Liver (tissue), 9 donors: ENCODE data around the gene M1AP. TPM values are rescaled to one million over a fixed set of nuclear protein-coding genes. Genes with fewer than 3 reads are reported as not detected.

Experiments
- DNase-seq: peaks from one replicate; pipeline ENCODE4 v3.0.0-alpha.2; 2017; ENCODE audit warnings: low spot score
- H3K27ac ChIP-seq, 2 donors: one replicate each; pipeline ENCODE4 v1.7.0; 2013; ENCODE audit warnings: inconsistent platforms in 2 of 2, low read length in 2 of 2, control low read depth in 1 of 2, low read depth in 1 of 2, mild to moderate bottlenecking in 1 of 2
- H3K27me3 ChIP-seq, 4 donors: one replicate each; pipeline versions ENCODE4 v1.6.1 to v1.7.0; 2013; ENCODE audit warnings: low read length in 3 of 4, inconsistent platforms in 1 of 4, mild to moderate bottlenecking in 1 of 4, moderate library complexity in 1 of 4; ENCODE audit not compliant: control insufficient read depth in 4 of 4, insufficient read depth in 4 of 4
- H3K36me3 ChIP-seq, 4 donors: one replicate each; pipeline versions ENCODE4 v1.6.1 to v1.7.0; 2013; ENCODE audit warnings: low read length in 3 of 4, mild to moderate bottlenecking in 3 of 4, low read depth in 1 of 4, moderate library complexity in 1 of 4; ENCODE audit not compliant: control insufficient read depth in 4 of 4, insufficient read depth in 3 of 4
- H3K4me1 ChIP-seq, 4 donors: one replicate each; pipeline versions ENCODE4 v1.6.1 to v1.7.0; 2013; ENCODE audit warnings: low read length in 3 of 4, mild to moderate bottlenecking in 3 of 4, moderate library complexity in 1 of 4; ENCODE audit not compliant: control insufficient read depth in 4 of 4, insufficient read depth in 4 of 4
- H3K4me3 ChIP-seq, 3 donors: one replicate each; pipeline versions ENCODE4 v1.6.1 to v1.7.0; 2013; ENCODE audit warnings: low read length in 3 of 3, control low read depth in 1 of 3, low read depth in 1 of 3, mild to moderate bottlenecking in 1 of 3
- H3K9ac ChIP-seq, 2 donors: one replicate each; pipeline ENCODE4 v1.7.0; 2013; ENCODE audit warnings: low read length in 2 of 2, mild to moderate bottlenecking in 2 of 2, moderate library complexity in 2 of 2, control low read depth in 1 of 2, low read depth in 1 of 2
- H3K9me3 ChIP-seq, 4 donors: one replicate each; pipeline versions ENCODE4 v1.6.1 to v1.7.0; 2013; ENCODE audit warnings: low read length in 3 of 4; ENCODE audit not compliant: control insufficient read depth in 4 of 4
- EGR1 ChIP-seq, 2 donors: IDR thresholded peaks; 2 replicates each; pipeline ENCODE4 v1.6.1; 2016 to 2018; ENCODE audit warnings: antibody characterized with exemption in 2 of 2, low read depth in 2 of 2
- FOXA1 ChIP-seq: IDR thresholded peaks from 2 replicates; pipeline ENCODE4 v1.6.1; 2016; ENCODE audit warnings: antibody characterized with exemption
- FOXA2 ChIP-seq: IDR thresholded peaks from 2 replicates; pipeline ENCODE4 v1.6.1; 2016; ENCODE audit warnings: antibody characterized with exemption
- GABPA ChIP-seq, 2 donors: IDR thresholded peaks in 1 of 2; conservative IDR thresholded peaks in 1 of 2; 2 replicates each; pipeline ENCODE4 v1.6.1; 2016; ENCODE audit warnings: antibody characterized with exemption in 2 of 2, mild to moderate bottlenecking in 1 of 2, moderate library complexity in 1 of 2
- HNF4G ChIP-seq: IDR thresholded peaks from 2 replicates; pipeline ENCODE4 v1.6.1; 2016; ENCODE audit warnings: antibody characterized with exemption
- JUND ChIP-seq, 2 donors: IDR thresholded peaks; 2 replicates each; pipeline ENCODE4 v1.6.1; 2016; ENCODE audit warnings: antibody characterized with exemption in 2 of 2
- NR2F2 ChIP-seq: IDR thresholded peaks from 2 replicates; pipeline ENCODE4 v1.6.1; 2016; ENCODE audit warnings: antibody characterized with exemption
- SP1 ChIP-seq: IDR thresholded peaks from 2 replicates; pipeline ENCODE4 v1.6.1; 2018; ENCODE audit warnings: antibody characterized with exemption, mild to moderate bottlenecking
- TAF1 ChIP-seq: conservative IDR thresholded peaks from 2 replicates; pipeline ENCODE4 v1.6.1; 2016; ENCODE audit warnings: antibody characterized with exemption, mild to moderate bottlenecking
- WGBS: extraction: QIAGEN DNeasy Blood & Tissue Kit; methylation state at CpG from one replicate; pipeline ENCODE4 v1.1.7; 2013; 5-methylcytosine and 5-hydroxymethylcytosine counted together
- polyA plus RNA-seq, 2 donors: library from polyadenylated mRNA; stranded (reverse) in 1 of 2; unstranded in 1 of 2; fragments of 200-250 nt in 1 of 2; fragments of >200 nt in 1 of 2; fragmentation: Nextera tagmentation in 1 of 2; extraction: Ambion mirVana in 1 of 2; gene quantifications; one replicate each; pipeline versions ENCODE4 v1.2.1 to v1.2.3, GENCODE V29; 2013 to 2015
- total RNA-seq, 2 donors: library from RNA; depleted of rRNA; stranded (reverse); fragments of >200 nt; gene quantifications; one replicate each; pipeline ENCODE4 v1.2.3, GENCODE V29; 2014
- TF ChIP-seq, protein P1 (sequence below): IDR thresholded peaks from 2 replicates; pipeline ENCODE4 v1.6.1; 2016; ENCODE audit warnings: antibody characterized with exemption, mild to moderate bottlenecking
- TF ChIP-seq, protein P2 (sequence below): IDR thresholded peaks from 2 replicates; pipeline ENCODE4 v1.6.1; 2016; ENCODE audit warnings: antibody characterized with exemption
- TF ChIP-seq, protein P3 (sequence below): IDR thresholded peaks from 2 replicates; pipeline ENCODE4 v1.6.1; 2016; ENCODE audit warnings: antibody characterized with exemption
- TF ChIP-seq, protein P4 (sequence below): IDR thresholded peaks from 2 replicates; pipeline ENCODE4 v1.6.1; 2016; ENCODE audit warnings: antibody characterized with exemption
- TF ChIP-seq, protein P5 (sequence below): fragments of 150-350 bp; IDR thresholded peaks from 2 replicates; pipeline ENCODE4 v1.5.1; 2017; ENCODE audit warnings: improper control_type of control experiment, low read depth, low read length; ENCODE audit not compliant: missing input control
- donor health status: healthy.
- donor health status: healthy.
- donor health status: healthy.
- donor health status: healthy.
- donor health status: healthy.

M1AP gene
- total and polyA plus RNA-seq, 4 donors, result under 0.01 to 0.38 (median 0.08) TPM

DNA sequence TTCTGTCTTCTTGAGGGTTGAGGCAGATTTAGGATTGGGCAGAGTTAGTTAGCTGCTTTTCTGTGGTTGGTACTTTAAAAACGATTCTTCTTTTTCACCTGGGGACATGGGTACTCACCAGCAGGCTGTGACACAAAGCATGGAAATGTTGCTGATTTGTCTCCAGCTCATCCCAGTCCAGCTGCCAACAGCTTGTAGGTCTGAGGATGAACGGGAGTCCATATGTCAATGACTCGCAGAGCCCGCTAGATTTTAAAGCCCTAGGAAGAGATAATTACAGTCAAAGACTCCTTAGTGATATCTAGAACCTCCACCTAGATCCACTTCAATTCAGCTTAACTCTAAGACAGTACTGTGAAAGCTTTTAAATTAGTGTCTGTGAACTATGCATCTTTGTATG, 72.8 kb downstream of the M1AP start (continued):
- TF ChIP-seq, protein P1, sequence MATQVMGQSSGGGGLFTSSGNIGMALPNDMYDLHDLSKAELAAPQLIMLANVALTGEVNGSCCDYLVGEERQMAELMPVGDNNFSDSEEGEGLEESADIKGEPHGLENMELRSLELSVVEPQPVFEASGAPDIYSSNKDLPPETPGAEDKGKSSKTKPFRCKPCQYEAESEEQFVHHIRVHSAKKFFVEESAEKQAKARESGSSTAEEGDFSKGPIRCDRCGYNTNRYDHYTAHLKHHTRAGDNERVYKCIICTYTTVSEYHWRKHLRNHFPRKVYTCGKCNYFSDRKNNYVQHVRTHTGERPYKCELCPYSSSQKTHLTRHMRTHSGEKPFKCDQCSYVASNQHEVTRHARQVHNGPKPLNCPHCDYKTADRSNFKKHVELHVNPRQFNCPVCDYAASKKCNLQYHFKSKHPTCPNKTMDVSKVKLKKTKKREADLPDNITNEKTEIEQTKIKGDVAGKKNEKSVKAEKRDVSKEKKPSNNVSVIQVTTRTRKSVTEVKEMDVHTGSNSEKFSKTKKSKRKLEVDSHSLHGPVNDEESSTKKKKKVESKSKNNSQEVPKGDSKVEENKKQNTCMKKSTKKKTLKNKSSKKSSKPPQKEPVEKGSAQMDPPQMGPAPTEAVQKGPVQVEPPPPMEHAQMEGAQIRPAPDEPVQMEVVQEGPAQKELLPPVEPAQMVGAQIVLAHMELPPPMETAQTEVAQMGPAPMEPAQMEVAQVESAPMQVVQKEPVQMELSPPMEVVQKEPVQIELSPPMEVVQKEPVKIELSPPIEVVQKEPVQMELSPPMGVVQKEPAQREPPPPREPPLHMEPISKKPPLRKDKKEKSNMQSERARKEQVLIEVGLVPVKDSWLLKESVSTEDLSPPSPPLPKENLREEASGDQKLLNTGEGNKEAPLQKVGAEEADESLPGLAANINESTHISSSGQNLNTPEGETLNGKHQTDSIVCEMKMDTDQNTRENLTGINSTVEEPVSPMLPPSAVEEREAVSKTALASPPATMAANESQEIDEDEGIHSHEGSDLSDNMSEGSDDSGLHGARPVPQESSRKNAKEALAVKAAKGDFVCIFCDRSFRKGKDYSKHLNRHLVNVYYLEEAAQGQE, result no peak
- TF ChIP-seq EGR1 (IDR thresholded peaks at IDR 0.05; ENCODE audit: low read depth in 2 of 2) (no peak), JUND (IDR thresholded peaks at IDR 0.05) (no peak), FOXA2 (no peak)

DNA sequence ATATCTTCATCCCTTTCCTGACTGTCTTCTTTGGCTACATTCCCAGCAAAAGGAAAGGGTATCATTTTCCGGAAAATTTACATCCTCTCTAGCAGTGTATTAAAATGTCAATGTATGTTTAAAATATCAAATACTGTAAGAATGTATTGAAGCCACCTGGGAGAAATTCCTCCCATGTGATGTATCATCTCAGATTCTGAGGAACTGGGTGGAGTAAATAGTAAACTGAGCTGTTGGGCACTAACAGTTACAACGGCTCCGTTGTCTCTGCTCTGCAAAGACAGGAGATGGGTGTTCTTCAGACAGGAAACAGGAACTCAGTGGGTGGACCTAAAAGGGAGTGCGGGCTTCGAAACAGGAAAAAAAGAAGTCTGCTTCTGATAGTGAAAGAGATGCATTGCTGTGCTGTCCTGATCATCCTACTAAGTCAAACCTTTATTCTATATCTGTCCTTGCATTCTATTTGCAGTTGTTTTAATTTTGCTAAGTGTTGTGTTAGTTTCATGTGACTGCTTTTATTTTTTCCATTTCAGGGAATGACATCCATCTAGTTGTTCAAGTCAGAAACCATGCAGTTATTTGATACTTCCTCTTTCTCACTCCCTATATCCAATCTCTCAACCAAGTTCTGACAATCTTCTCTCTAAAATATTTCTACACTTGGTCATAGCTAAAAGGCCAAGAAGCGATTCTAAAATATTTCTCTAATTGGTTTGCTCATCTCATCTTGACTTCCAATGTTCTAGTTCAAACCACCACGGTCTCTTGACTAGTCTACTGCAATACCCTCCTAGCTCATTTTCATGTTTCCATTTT, 74.2 kb downstream of the M1AP start:
- Histone ChIP-seq H3K27ac (no peak overlapping the region), H3K9me3 (no peaks in the 10 kb centered on the region), H3K4me3 (no peak overlapping the region), H3K4me1 (no peaks in the 10 kb centered on the region), H3K27me3 (peaks cover 0 to 3% (median 0%) of the 10 kb centered on the region in 4 donors), H3K9ac (peak overlapping the region in 1 of 2 donors; percentile 22), H3K36me3 (no peaks in the 10 kb centered on the region)
- TF ChIP-seq EGR1 (IDR thresholded peaks at IDR 0.05; ENCODE audit: low read depth in 2 of 2) (no peak), FOXA1 (no peak), FOXA2 (no peak), JUND (IDR thresholded peaks at IDR 0.05) (no peak), TAF1 (no peak), SP1 (no peak), GABPA (IDR thresholded peaks at IDR 0.05 in 1 of 2, conservative IDR thresholded peaks at IDR 0.05 in 1 of 2) (no peak), NR2F2 (no peak), HNF4G (no peak)
- TF ChIP-seq, protein P1, result no peak
- TF ChIP-seq, protein P2, sequence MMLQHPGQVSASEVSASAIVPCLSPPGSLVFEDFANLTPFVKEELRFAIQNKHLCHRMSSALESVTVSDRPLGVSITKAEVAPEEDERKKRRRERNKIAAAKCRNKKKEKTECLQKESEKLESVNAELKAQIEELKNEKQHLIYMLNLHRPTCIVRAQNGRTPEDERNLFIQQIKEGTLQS, result no peak
- TF ChIP-seq, protein P3, sequence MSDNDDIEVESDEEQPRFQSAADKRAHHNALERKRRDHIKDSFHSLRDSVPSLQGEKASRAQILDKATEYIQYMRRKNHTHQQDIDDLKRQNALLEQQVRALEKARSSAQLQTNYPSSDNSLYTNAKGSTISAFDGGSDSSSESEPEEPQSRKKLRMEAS, result no peak
- TF ChIP-seq, protein P4, sequence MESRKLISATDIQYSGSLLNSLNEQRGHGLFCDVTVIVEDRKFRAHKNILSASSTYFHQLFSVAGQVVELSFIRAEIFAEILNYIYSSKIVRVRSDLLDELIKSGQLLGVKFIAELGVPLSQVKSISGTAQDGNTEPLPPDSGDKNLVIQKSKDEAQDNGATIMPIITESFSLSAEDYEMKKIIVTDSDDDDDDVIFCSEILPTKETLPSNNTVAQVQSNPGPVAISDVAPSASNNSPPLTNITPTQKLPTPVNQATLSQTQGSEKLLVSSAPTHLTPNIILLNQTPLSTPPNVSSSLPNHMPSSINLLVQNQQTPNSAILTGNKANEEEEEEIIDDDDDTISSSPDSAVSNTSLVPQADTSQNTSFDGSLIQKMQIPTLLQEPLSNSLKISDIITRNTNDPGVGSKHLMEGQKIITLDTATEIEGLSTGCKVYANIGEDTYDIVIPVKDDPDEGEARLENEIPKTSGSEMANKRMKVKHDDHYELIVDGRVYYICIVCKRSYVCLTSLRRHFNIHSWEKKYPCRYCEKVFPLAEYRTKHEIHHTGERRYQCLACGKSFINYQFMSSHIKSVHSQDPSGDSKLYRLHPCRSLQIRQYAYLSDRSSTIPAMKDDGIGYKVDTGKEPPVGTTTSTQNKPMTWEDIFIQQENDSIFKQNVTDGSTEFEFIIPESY, result no peak
- TF ChIP-seq, protein P5, sequence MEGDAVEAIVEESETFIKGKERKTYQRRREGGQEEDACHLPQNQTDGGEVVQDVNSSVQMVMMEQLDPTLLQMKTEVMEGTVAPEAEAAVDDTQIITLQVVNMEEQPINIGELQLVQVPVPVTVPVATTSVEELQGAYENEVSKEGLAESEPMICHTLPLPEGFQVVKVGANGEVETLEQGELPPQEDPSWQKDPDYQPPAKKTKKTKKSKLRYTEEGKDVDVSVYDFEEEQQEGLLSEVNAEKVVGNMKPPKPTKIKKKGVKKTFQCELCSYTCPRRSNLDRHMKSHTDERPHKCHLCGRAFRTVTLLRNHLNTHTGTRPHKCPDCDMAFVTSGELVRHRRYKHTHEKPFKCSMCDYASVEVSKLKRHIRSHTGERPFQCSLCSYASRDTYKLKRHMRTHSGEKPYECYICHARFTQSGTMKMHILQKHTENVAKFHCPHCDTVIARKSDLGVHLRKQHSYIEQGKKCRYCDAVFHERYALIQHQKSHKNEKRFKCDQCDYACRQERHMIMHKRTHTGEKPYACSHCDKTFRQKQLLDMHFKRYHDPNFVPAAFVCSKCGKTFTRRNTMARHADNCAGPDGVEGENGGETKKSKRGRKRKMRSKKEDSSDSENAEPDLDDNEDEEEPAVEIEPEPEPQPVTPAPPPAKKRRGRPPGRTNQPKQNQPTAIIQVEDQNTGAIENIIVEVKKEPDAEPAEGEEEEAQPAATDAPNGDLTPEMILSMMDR, result no peak
- no peak for DNase-seq
- WGBS, result 56% methylated on average over 7 of the region's 7 CpGs
